H1 (cell line): ENCODE data around the gene RPTOR. TPM values are rescaled to one million over a fixed set of nuclear protein-coding genes. Genes with fewer than 3 reads are reported as not detected.

Source experiments
- CTCF ChIA-PET: fragments of 300-600 bp; sonication (Branson Sonifier 250); formaldehyde crosslinking; loops from one replicate; lab custom pipeline; 2021; ENCODE audit not compliant: partially characterized antibody; lab: Charles Lee
- POLR2A ChIA-PET: fragments of 300-600 bp; sonication (Branson Sonifier 250); formaldehyde crosslinking; loops from one replicate; lab custom pipeline; 2021; ENCODE audit warnings: inconsistent platforms; ENCODE audit not compliant: partially characterized antibody; lab: Charles Lee
- DNase-seq, 2 experiments: peaks; one replicate each; pipeline versions ENCODE4 v3.0.0 to v3.0.0-alpha.2; 2010 to 2022; ENCODE audit warnings: low spot score in 2 of 2, low read depth in 1 of 2, mixed read lengths in 1 of 2
- FAIRE-seq: peaks from 2 replicates; lab custom pipeline; 2011; peaks lifted over from hg19 to GRCh38; lab: Jason Lieb, UNC
- H2AFZ ChIP-seq: 2 replicates; pipeline ENCODE4 v1.8.1; 2012; ENCODE audit warnings: low read length, inconsistent platforms
- H2AK5ac ChIP-seq: 2 replicates; pipeline ENCODE4 v1.6.1; 2013; ENCODE audit warnings: low read depth, low read length
- H2BK120ac ChIP-seq: replicated peaks from 2 replicates; pipeline ENCODE3; 2013; ENCODE audit warnings: low read depth, low read length, inconsistent platforms
- H2BK12ac ChIP-seq: 2 replicates; pipeline ENCODE4 v1.6.1; 2013; ENCODE audit warnings: low read depth, low read length
- H2BK15ac ChIP-seq: 2 replicates; pipeline ENCODE4 v1.6.1; 2013; ENCODE audit warnings: low read length
- H2BK20ac ChIP-seq: 2 replicates; pipeline ENCODE4 v1.6.1; 2013; ENCODE audit warnings: low read length
- H2BK5ac ChIP-seq: 2 replicates; pipeline ENCODE4 v1.6.1; 2013; ENCODE audit warnings: low read depth, low read length
- H3K14ac ChIP-seq: 2 replicates; pipeline ENCODE4 v1.6.1; 2013; ENCODE audit warnings: inconsistent platforms; ENCODE audit not compliant: insufficient read length
- H3K18ac ChIP-seq: 2 replicates; pipeline ENCODE4 v1.6.1; 2013; ENCODE audit warnings: low read length; ENCODE audit errors: extremely low read depth
- H3K23ac ChIP-seq: 2 replicates; pipeline ENCODE4 v1.6.1; 2013; ENCODE audit warnings: inconsistent platforms; ENCODE audit not compliant: insufficient read length
- H3K23me2 ChIP-seq: 2 replicates; pipeline ENCODE4 v1.6.1; 2013; ENCODE audit warnings: low read depth, low read length
- H3K27ac ChIP-seq: 2 replicates; pipeline ENCODE4 v1.6.1; 2011; ENCODE audit warnings: low read depth, low read length, inconsistent platforms
- H3K27me3 ChIP-seq, 4 experiments: replicated peaks in 1 of 4; 1 replicate in 1 of 4; 2 replicates in 3 of 4; pipeline versions ENCODE4 v1.6.1 to v1.8.1; 2011 to 2013; ENCODE audit warnings: low read length in 3 of 4, mild to moderate bottlenecking in 3 of 4, inconsistent platforms in 2 of 4, mixed read lengths in 2 of 4, moderate library complexity in 1 of 4; ENCODE audit not compliant: control insufficient read depth in 3 of 4, insufficient read depth in 3 of 4; ENCODE audit errors: extremely low read depth in 1 of 4
- H3K36me3 ChIP-seq, 4 experiments: 2 replicates each; pipeline versions ENCODE4 v1.6.1 to v1.8.1; 2011 to 2013; ENCODE audit warnings: mild to moderate bottlenecking in 4 of 4, low read length in 3 of 4, moderate library complexity in 2 of 4, control low read depth in 1 of 4, inconsistent platforms in 1 of 4; ENCODE audit not compliant: insufficient read depth in 4 of 4, control insufficient read depth in 2 of 4
- H3K4ac ChIP-seq: replicated peaks from 2 replicates; pipeline ENCODE3; 2013; ENCODE audit warnings: low read length, low read depth, mixed read lengths, inconsistent platforms; ENCODE audit not compliant: insufficient read length
- H3K4me1 ChIP-seq, 4 experiments: replicated peaks in 1 of 4; 1 replicate in 1 of 4; 2 replicates in 3 of 4; pipeline versions ENCODE4 v1.6.1 to v1.8.1; 2011 to 2013; ENCODE audit warnings: low read length in 3 of 4, inconsistent platforms in 2 of 4, mixed read lengths in 1 of 4; ENCODE audit not compliant: insufficient read depth in 4 of 4, control insufficient read depth in 3 of 4
- H3K4me2 ChIP-seq, 2 experiments: 2 replicates each; pipeline versions ENCODE4 v1.6.1 to v1.8.1; 2011 to 2013; ENCODE audit warnings: low read depth in 2 of 2, low read length in 2 of 2, control low read depth in 1 of 2, inconsistent platforms in 1 of 2, mild to moderate bottlenecking in 1 of 2; ENCODE audit not compliant: insufficient read depth in 1 of 2
- H3K4me3 ChIP-seq, 4 experiments: fragments of 200-600, 300-600 bp in 1 of 4; sonication (generic), shearing (Covaris generic), sonication (Bioruptor Twin) in 1 of 4; 2 replicates each; pipeline versions ENCODE4 v1.5.1 to v1.8.1; 2011 to 2016; ENCODE audit warnings: low read length in 4 of 4, low read depth in 3 of 4, control low read depth in 2 of 4, inconsistent platforms in 2 of 4, mild to moderate bottlenecking in 2 of 4, mixed read lengths in 1 of 4, moderate library complexity in 1 of 4; ENCODE audit not compliant: insufficient read depth in 2 of 4; ENCODE audit errors: extremely low read depth in 1 of 4
- H3K56ac ChIP-seq: replicated peaks from 2 replicates; pipeline ENCODE3; 2013; ENCODE audit warnings: low read depth, mild to moderate bottlenecking, mixed read lengths, low read length, inconsistent platforms; ENCODE audit not compliant: insufficient read length
- H3K79me1 ChIP-seq: 2 replicates; pipeline ENCODE4 v1.6.1; 2013; ENCODE audit warnings: low read depth, low read length, control low read depth
- H3K79me2 ChIP-seq, 2 experiments: 2 replicates each; pipeline versions ENCODE4 v1.6.1 to v1.8.1; 2012 to 2013; ENCODE audit warnings: low read length in 2 of 2, mild to moderate bottlenecking in 2 of 2, inconsistent platforms in 1 of 2; ENCODE audit not compliant: insufficient read depth in 2 of 2, control insufficient read depth in 1 of 2
- H3K9ac ChIP-seq, 4 experiments: replicated peaks in 1 of 4; 1 replicate in 1 of 4; 2 replicates in 3 of 4; pipeline versions ENCODE4 v1.6.1 to v1.8.1; 2011 to 2013; ENCODE audit warnings: low read depth in 3 of 4, low read length in 3 of 4, control low read depth in 2 of 4, mild to moderate bottlenecking in 2 of 4, moderate library complexity in 2 of 4, inconsistent platforms in 1 of 4; ENCODE audit errors: extremely low read depth in 1 of 4
- H3K9me3 ChIP-seq, 2 experiments: 2 replicates each; pipeline versions ENCODE4 v1.6.1 to v1.8.1; 2012 to 2013; ENCODE audit warnings: mild to moderate bottlenecking in 2 of 2, moderate library complexity in 2 of 2, control low read depth in 1 of 2, inconsistent platforms in 1 of 2, low read depth in 1 of 2, low read length in 1 of 2, mixed read lengths in 1 of 2; ENCODE audit not compliant: insufficient read depth in 2 of 2
- H4K20me1 ChIP-seq, 2 experiments: replicated peaks in 1 of 2; 2 replicates each; pipeline versions ENCODE3 to v1.8.1; 2011 to 2013; ENCODE audit warnings: inconsistent platforms in 2 of 2, low read length in 2 of 2, mild to moderate bottlenecking in 1 of 2; ENCODE audit not compliant: insufficient read depth in 2 of 2, control insufficient read depth in 1 of 2
- H4K5ac ChIP-seq: 2 replicates; pipeline ENCODE4 v1.6.1; 2013; ENCODE audit warnings: low read length, low read depth, mixed read lengths, inconsistent platforms; ENCODE audit not compliant: insufficient read length
- H4K8ac ChIP-seq: 2 replicates; pipeline ENCODE4 v1.8.0; 2013; ENCODE audit warnings: mild to moderate bottlenecking, moderate library complexity, low read length, inconsistent platforms; ENCODE audit not compliant: insufficient read depth; ENCODE audit errors: extremely low read depth
- H4K91ac ChIP-seq: replicated peaks from 2 replicates; pipeline ENCODE3; 2013; ENCODE audit warnings: low read length, mixed read lengths, inconsistent platforms; ENCODE audit not compliant: insufficient read length
- CBX5 ChIP-seq: fragments of 300-800, 300-1000 bp; sonication (generic); IDR thresholded peaks from 2 replicates; pipeline ENCODE4 v1.7.1; 2016; ENCODE audit warnings: antibody characterized with exemption, low read length, low read depth
- GTF2F1 ChIP-seq: IDR thresholded peaks from 2 replicates; pipeline ENCODE4 v1.6.1; 2012; ENCODE audit warnings: low read depth, low read length, improper control_type of control experiment, borderline replicate concordance
- JUN ChIP-seq: IDR thresholded peaks from 2 replicates; pipeline ENCODE4 v1.6.1; 2011; ENCODE audit warnings: low read depth, mild to moderate bottlenecking, improper control_type of control experiment, low read length
- NRF1 ChIP-seq: IDR thresholded peaks from 2 replicates; pipeline ENCODE4 v1.6.1; 2011; ENCODE audit warnings: mild to moderate bottlenecking, low read depth, low read length, improper control_type of control experiment
- RAD21 ChIP-seq, 2 experiments: IDR thresholded peaks in 1 of 2; conservative IDR thresholded peaks in 1 of 2; 2 replicates each; pipeline ENCODE4 v1.6.1; 2011; ENCODE audit warnings: low read depth in 2 of 2, low read length in 2 of 2, improper control_type of control experiment in 1 of 2, inconsistent platforms in 1 of 2, mild to moderate bottlenecking in 1 of 2, moderate library complexity in 1 of 2
- RFX5 ChIP-seq: IDR thresholded peaks from 2 replicates; pipeline ENCODE4 v1.6.1; 2011; ENCODE audit warnings: low read depth, low read length, improper control_type of control experiment, borderline replicate concordance
- RXRA ChIP-seq: IDR thresholded peaks from 2 replicates; pipeline ENCODE4 v1.6.1; 2011; ENCODE audit warnings: low read depth, mild to moderate bottlenecking, low read length, moderate library complexity; ENCODE audit not compliant: insufficient read depth
- TAF7 ChIP-seq: optimal IDR thresholded peaks from 2 replicates; pipeline ENCODE3; 2011; ENCODE audit warnings: low read depth, mild to moderate bottlenecking, inconsistent platforms, low read length, moderate library complexity, borderline replicate concordance
- USF2 ChIP-seq: IDR thresholded peaks from 2 replicates; pipeline ENCODE4 v1.6.1; 2011; ENCODE audit warnings: low read length, improper control_type of control experiment
- YY1 ChIP-seq: IDR thresholded peaks from 2 replicates; pipeline ENCODE4 v1.6.1; 2011; ENCODE audit warnings: low read depth, mild to moderate bottlenecking, low read length
- ZNF274 ChIP-seq: IDR thresholded peaks from 2 replicates; pipeline ENCODE4 v1.7.0; 2012; ENCODE audit warnings: low read length, borderline replicate concordance; ENCODE audit errors: extremely low read depth
- WGBS, 2 experiments: shearing (Covaris generic) in 1 of 2; methylation state at CpG; one replicate each; pipeline versions ENCODE4 v1.1.6 to v1.1.7; 2013 to 2015; ENCODE audit warnings: low lambda C conversion rate in 2 of 2, mixed read lengths in 2 of 2, inconsistent platforms in 1 of 2, low coverage in 1 of 2, missing lambda C conversion rate in 1 of 2; ENCODE audit not compliant: insufficient replicate concordance in 2 of 2, insufficient coverage in 1 of 2, insufficient read length in 1 of 2; ENCODE audit errors: extremely low coverage in 1 of 2, missing lambda C conversion rate in 1 of 2; 5-methylcytosine and 5-hydroxymethylcytosine counted together
- polyA plus RNA-seq, 7 experiments: library from polyadenylated mRNA; depleted of rRNA in 3 of 7; stranded (reverse) in 5 of 7; unstranded in 2 of 7; fragments of >200 nt in 5 of 7; fragments of 200-250 nt in 2 of 7; gene quantifications; 1 replicate in 5 of 7; 2 replicates in 1 of 7; 4 replicates in 1 of 7; pipeline versions ENCODE4 v1.2.1 to v1.2.3, GENCODE V29; 2011 to 2013; ENCODE audit warnings: missing spikeins in 2 of 7, mixed read lengths in 2 of 7
- total RNA-seq: library from RNA; stranded (reverse); fragmentation: NEBNext Ultra II Directional; extraction: Animal tissue kit (Norgen Biotek cat#: 25700); gene quantifications from 2 replicates; pipeline ENCODE4 v1.2.1, GENCODE V29; 2021

Gene RPTOR
- total and polyA plus RNA-seq, 2 of the 8 experiments (the other 6 are each of a cell fraction or from before 2014, with no cell fraction given) = 6.9 to 28.7 TPM

GRCh38 chr17:80869481-80870145 is 325.0 kb downstream of the RPTOR start:
- no peak overlapping the region for H3K9ac ChIP-seq
- ChIA-PET CTCF (interaction anchor here (1.1 to 1.6 kb wide), 3 partner anchors 24 to 30 kb away, joined by 3 to 8 read pairs (median 4); no protein-coding TSS in a partner anchor), POLR2A (interaction anchor here (0.6 kb wide), 1 partner anchor 37 kb away, joined by 3 read pairs; no protein-coding TSS in a partner anchor)
- H3K18ac ChIP-seq = no peak overlapping the region
- no peak overlapping the region for H3K4me3 ChIP-seq
- no peaks in the 10 kb centered on the region for H3K36me3 ChIP-seq
- H4K91ac ChIP-seq = peak overlapping the region; percentile 17
- peak overlapping the region; percentile 57 for H3K23ac ChIP-seq
- no peak overlapping the region for H3K27ac ChIP-seq
- H3K23me2 ChIP-seq = no peaks in the 10 kb centered on the region; the same call in 1 of the 2 replicates
- H3K4me1 ChIP-seq = peaks cover 4 to 21% (median 14%) of the 10 kb centered on the region in 4 experiments
- no peak overlapping the region for H2BK120ac ChIP-seq
- H2BK20ac ChIP-seq = no peak overlapping the region
- no peaks in the 10 kb centered on the region for H4K20me1 ChIP-seq
- DNase-seq = no peak
- no peak overlapping the region for H2BK5ac ChIP-seq
- no peak for FAIRE-seq
- no peak overlapping the region for H3K4me2 ChIP-seq
- no peaks in the 10 kb centered on the region for H3K9me3 ChIP-seq
- H2AFZ ChIP-seq = no peak overlapping the region
- H3K27me3 ChIP-seq = no peaks in the 10 kb centered on the region
- H2BK12ac ChIP-seq = no peak overlapping the region
- H4K5ac ChIP-seq = no peak overlapping the region
- no peak overlapping the region; the same call in 1 of the 2 replicates for H2AK5ac ChIP-seq
- no peak overlapping the region for H3K4ac ChIP-seq
- H3K56ac ChIP-seq = no peak overlapping the region
- H3K79me2 ChIP-seq = no peaks in the 10 kb centered on the region
- WGBS, 2 experiments = 87% methylated on average over 7 of the region's 7 CpGs; no CpG with 5 or more reads in 1 of the 2 experiments
- H3K79me1 ChIP-seq = no peaks in the 10 kb centered on the region
- no peak overlapping the region for H2BK15ac ChIP-seq
- no peak overlapping the region for H4K8ac ChIP-seq
- H3K14ac ChIP-seq = no peak overlapping the region
- TF ChIP-seq RAD21 (IDR thresholded peaks at IDR 0.05 in 1 of 2, conservative IDR thresholded peaks at IDR 0.05 in 1 of 2; ENCODE audit: low read depth in 2 of 2, low read length in 2 of 2) (no peak), TAF7 (no peak), CBX5 (no peak), NRF1 (no peak), USF2 (no peak), ZNF274 (no peak), JUN (no peak), RXRA (no peak), RFX5 (no peak), GTF2F1 (no peak), YY1 (no peak)
